ENCODE results near the gene DIAPH2.

GRCh38 chrX:96833333-96833732 is 148.7 kb downstream of the DIAPH2 start:
- no peak for TF ChIP-seq TOE1 (IDR thresholded peaks at IDR 0.05; ENCODE audit: borderline replicate concordance)
- TF ChIP-seq TOE1 (CRISPR knock-in tag; IDR thresholded peaks at IDR 0.05; ENCODE audit: borderline replicate concordance, low read depth), result no peak
- TF ChIP-seq POLR2A (conservative IDR thresholded peaks at IDR 0.05), result no peak
- no peak for TF ChIP-seq LEF1 (IDR thresholded peaks at IDR 0.05)
- no peak for TF ChIP-seq CTCF (IDR thresholded peaks at IDR 0.05 in 2 of 3, conservative IDR thresholded peaks at IDR 0.05 in 1 of 3; ENCODE audit: insufficient read depth in 2 of 3, low read depth in 1 of 3, low read length in 3 of 3)
